WTC11 (cell line): ENCODE data around the gene MCCC2. TPM values are rescaled to one million over a fixed set of nuclear protein-coding genes. Genes with fewer than 3 reads are reported as not detected.

ENCODE experiments used
- ATAC-seq: fragments of 200-7000 bp; cut with Tn5 transposase; 2 replicates; pipeline ENCODE4 v1.10.0; 2021; ENCODE audit warnings: mild to moderate bottlenecking, moderate library complexity
- CTCF ChIA-PET: fragments of 300-600 bp; sonication (Branson Sonifier 250); formaldehyde crosslinking; loops from one replicate; lab custom pipeline; 2021; ENCODE audit warnings: antibody characterized with exemption; lab: Charles Lee
- POLR2A ChIA-PET: fragments of 350-600 bp; sonication (Branson Sonifier 250); formaldehyde crosslinking; loops from one replicate; lab custom pipeline; 2021; ENCODE audit warnings: antibody characterized with exemption; lab: Charles Lee
- DNase-seq: peaks from one replicate; pipeline ENCODE4 v3.0.0; 2021; ENCODE audit warnings: low spot score
- H3K27ac Mint-ChIP-seq: 2 replicates; pipeline ENCODE4 v1.8.0; 2021; ENCODE audit warnings: mixed read lengths
- H3K27me3 Mint-ChIP-seq: 2 replicates; pipeline ENCODE4 v1.8.0; 2021; ENCODE audit warnings: low read depth, mild to moderate bottlenecking, moderate library complexity, mixed read lengths
- H3K36me3 Mint-ChIP-seq: 2 replicates; pipeline ENCODE4 v1.8.0; 2021; ENCODE audit warnings: mixed read lengths
- H3K4me1 Mint-ChIP-seq: 2 replicates; pipeline ENCODE4 v1.8.0; 2022; ENCODE audit warnings: mixed read lengths
- H3K4me3 Mint-ChIP-seq: 2 replicates; pipeline ENCODE4 v1.8.0; 2021; ENCODE audit warnings: mild to moderate bottlenecking, moderate library complexity, mixed read lengths
- H3K9me3 Mint-ChIP-seq: 2 replicates; pipeline ENCODE4 v1.8.0; 2021; ENCODE audit warnings: mixed read lengths
- CDX4 ChIP-seq: fragments of 250-450 bp; sonication (Bioruptor Pico); IDR thresholded peaks from 2 replicates; pipeline ENCODE4 v1.9.0; 2021; ENCODE audit warnings: moderate library complexity, mild to moderate bottlenecking, inconsistent platforms, borderline replicate concordance
- ELF4 ChIP-seq: sonication (generic); formaldehyde crosslinking; IDR thresholded peaks from 2 replicates; pipeline ENCODE4 v1.8.1; 2022; ENCODE audit warnings: low read depth, mild to moderate bottlenecking, moderate library complexity, missing genetic modification reagents
- EMX1 ChIP-seq: fragments of 250-450 bp; sonication (Bioruptor Pico); IDR thresholded peaks from 2 replicates; pipeline ENCODE4 v1.8.0; 2021; ENCODE audit warnings: mild to moderate bottlenecking
- FOXJ3 ChIP-seq: sonication (generic); formaldehyde crosslinking; IDR thresholded peaks from 2 replicates; pipeline ENCODE4 v1.9.0; 2021; ENCODE audit warnings: missing genetic modification reagents, mild to moderate bottlenecking, borderline replicate concordance
- FOXK1 ChIP-seq: sonication (generic); formaldehyde crosslinking; IDR thresholded peaks from 2 replicates; pipeline ENCODE4 v1.8.0; 2022; ENCODE audit warnings: mild to moderate bottlenecking, moderate library complexity, missing genetic modification reagents
- GTF2I ChIP-seq: fragments of 250-450 bp; sonication (Bioruptor Pico); conservative IDR thresholded peaks from 2 replicates; pipeline ENCODE4 v1.4.0; 2021; ENCODE audit warnings: mild to moderate bottlenecking
- IRF1 ChIP-seq: sonication (generic); formaldehyde crosslinking; IDR thresholded peaks from 2 replicates; pipeline ENCODE4 v1.8.0; 2023; ENCODE audit warnings: missing genetic modification reagents
- MYBL2 ChIP-seq: sonication (generic); formaldehyde crosslinking; IDR thresholded peaks from 2 replicates; pipeline ENCODE4 v1.8.1; 2023; ENCODE audit warnings: mild to moderate bottlenecking, moderate library complexity, missing genetic modification reagents
- NFATC4 ChIP-seq: fragments of 250-450 bp; sonication (Bioruptor Pico); IDR thresholded peaks from 2 replicates; pipeline ENCODE4 v1.9.0; 2021; ENCODE audit warnings: mild to moderate bottlenecking
- NFE2L1 ChIP-seq: sonication (generic); formaldehyde crosslinking; IDR thresholded peaks from 2 replicates; pipeline ENCODE4 v1.8.1; 2023; ENCODE audit warnings: missing genetic modification reagents
- NR1H2 ChIP-seq: sonication (generic); formaldehyde crosslinking; IDR thresholded peaks from 2 replicates; pipeline ENCODE4 v1.9.0; 2021; ENCODE audit warnings: mild to moderate bottlenecking, moderate library complexity, missing genetic modification reagents
- NR3C1 ChIP-seq: sonication (generic); formaldehyde crosslinking; conservative IDR thresholded peaks from 2 replicates; pipeline ENCODE4 v1.8.1; 2023; ENCODE audit warnings: low read depth, mild to moderate bottlenecking, missing genetic modification reagents
- PRRX2 ChIP-seq: fragments of 250-450 bp; sonication (Bioruptor Pico); IDR thresholded peaks from 2 replicates; pipeline ENCODE4 v1.8.0; 2021; ENCODE audit warnings: mild to moderate bottlenecking
- SMAD3 ChIP-seq: sonication (generic); formaldehyde crosslinking; IDR thresholded peaks from 2 replicates; pipeline ENCODE4 v1.8.0; 2022; ENCODE audit warnings: missing genetic modification reagents, mild to moderate bottlenecking, borderline replicate concordance
- SMAD4 ChIP-seq: sonication (generic); formaldehyde crosslinking; IDR thresholded peaks from 2 replicates; pipeline ENCODE4 v1.8.0; 2022; ENCODE audit warnings: mild to moderate bottlenecking, missing genetic modification reagents
- TEAD4 ChIP-seq: sonication (generic); formaldehyde crosslinking; IDR thresholded peaks from 2 replicates; pipeline ENCODE4 v1.8.0; 2022; ENCODE audit warnings: mild to moderate bottlenecking, missing genetic modification reagents
- USF2 ChIP-seq: sonication (generic); formaldehyde crosslinking; IDR thresholded peaks from 2 replicates; pipeline ENCODE4 v1.8.1; 2023; ENCODE audit warnings: mild to moderate bottlenecking, missing genetic modification reagents, moderate library complexity
- ZBTB21 ChIP-seq: sonication (generic); formaldehyde crosslinking; IDR thresholded peaks from 2 replicates; pipeline ENCODE4 v1.8.1; 2023; ENCODE audit warnings: mild to moderate bottlenecking, missing genetic modification reagents, borderline replicate concordance
- ZBTB43 ChIP-seq: sonication (generic); formaldehyde crosslinking; IDR thresholded peaks from 2 replicates; pipeline ENCODE4 v1.8.1; 2023; ENCODE audit warnings: mild to moderate bottlenecking, missing genetic modification reagents
- ZNF121 ChIP-seq: sonication (generic); formaldehyde crosslinking; IDR thresholded peaks from 2 replicates; pipeline ENCODE4 v1.8.0; 2023; ENCODE audit warnings: missing genetic modification reagents
- ZNF263 ChIP-seq: sonication (generic); formaldehyde crosslinking; IDR thresholded peaks from 2 replicates; pipeline ENCODE4 v1.8.1; 2022; ENCODE audit warnings: low read depth, mild to moderate bottlenecking, moderate library complexity, missing genetic modification reagents
- ZNF281 ChIP-seq: sonication (generic); formaldehyde crosslinking; IDR thresholded peaks from 2 replicates; pipeline ENCODE4 v1.8.0; 2023; ENCODE audit warnings: mild to moderate bottlenecking, missing genetic modification reagents
- ZNF396 ChIP-seq: fragments of 250-450 bp; sonication (Bioruptor Pico); IDR thresholded peaks from 2 replicates; pipeline ENCODE4 v1.8.0; 2021; ENCODE audit warnings: mild to moderate bottlenecking, moderate library complexity, borderline replicate concordance
- ZNF416 ChIP-seq: fragments of 250-450 bp; sonication (Bioruptor Pico); IDR thresholded peaks from 2 replicates; pipeline ENCODE4 v1.9.0; 2021; ENCODE audit warnings: mild to moderate bottlenecking, inconsistent platforms
- ZNF425 ChIP-seq: fragments of 250-450 bp; sonication (Bioruptor Pico); conservative IDR thresholded peaks from 2 replicates; pipeline ENCODE4 v1.9.0; 2021; ENCODE audit warnings: mild to moderate bottlenecking
- total RNA-seq: library from RNA; stranded (reverse); gene quantifications from 3 replicates; pipeline ENCODE4 v1.2.3, GENCODE V29; 2021

The MCCC2 gene
- total RNA-seq, 1 experiment from 2014 or later: 65.0 TPM

GRCh38 chr5:71699751-71700150 lies 112.6 kb downstream of the MCCC2 start:
- POLR2A ChIA-PET: no interaction called here
- no peak overlapping the region for H3K4me3 Mint-ChIP-seq
- H3K27ac Mint-ChIP-seq: no peak overlapping the region
- no peak for TF ChIP-seq PRRX2 (CRISPR knock-in tag)
- no peak for TF ChIP-seq NFE2L1 (CRISPR knock-in tag)
- TF ChIP-seq NFATC4 (CRISPR knock-in tag): no peak
- no peak for TF ChIP-seq USF2 (CRISPR knock-in tag)
- no peak for TF ChIP-seq NR1H2 (CRISPR knock-in tag)
- no peak for TF ChIP-seq ZNF281 (CRISPR knock-in tag)
- TF ChIP-seq IRF1: no peak
- TF ChIP-seq ZBTB43 (CRISPR knock-in tag): no peak
- TF ChIP-seq ELF4 (CRISPR knock-in tag): no peak
- no peak for TF ChIP-seq TEAD4
- no peak for TF ChIP-seq ZBTB21 (CRISPR knock-in tag)
- TF ChIP-seq SMAD3: no peak
- no peak for TF ChIP-seq NR3C1 (CRISPR knock-in tag)
- TF ChIP-seq FOXK1: no peak
- no peak for TF ChIP-seq ZNF396 (CRISPR knock-in tag)
- no peak for TF ChIP-seq EMX1 (CRISPR knock-in tag)
- TF ChIP-seq GTF2I (CRISPR knock-in tag): no peak
- TF ChIP-seq CDX4: no peak
- no peak for TF ChIP-seq FOXJ3
- TF ChIP-seq ZNF416: no peak
- TF ChIP-seq, all 79 proteins: peak for 0
- H3K9me3 Mint-ChIP-seq: peaks cover 4% of the 10 kb centered on the region; the same call in 1 of the 2 replicates
- ATAC-seq (no peak), DNase-seq (no peak)
- H3K4me1 Mint-ChIP-seq: peaks cover 30% of the 10 kb centered on the region
- no peaks in the 10 kb centered on the region for H3K36me3 Mint-ChIP-seq
- CTCF ChIA-PET: interaction anchor here (1.0 to 2.9 kb wide), 2 partner anchors 10 to 34 kb away, joined by 3 to 19 read pairs; no protein-coding TSS in a partner anchor
- H3K27me3 Mint-ChIP-seq: peaks cover 2% of the 10 kb centered on the region; the same call in 1 of the 2 replicates

GRCh38 chr5:71700803-71701202 lies 113.7 kb downstream of the MCCC2 start:
- no peak overlapping the region for H3K4me3 Mint-ChIP-seq
- H3K9me3 Mint-ChIP-seq: peaks cover 4% of the 10 kb centered on the region; the same call in 1 of the 2 replicates
- no peak for ATAC-seq
- H3K4me1 Mint-ChIP-seq: peaks cover 22% of the 10 kb centered on the region
- peaks cover 2% of the 10 kb centered on the region; the same call in 1 of the 2 replicates for H3K27me3 Mint-ChIP-seq
- ChIA-PET POLR2A (no interaction called here), CTCF (no interaction called here)
- TF ChIP-seq ZBTB21 (CRISPR knock-in tag) (no peak), SMAD4 (CRISPR knock-in tag) (no peak), MYBL2 (CRISPR knock-in tag) (no peak), ZNF425 (CRISPR knock-in tag) (no peak), ZNF121 (no peak), ZNF263 (CRISPR knock-in tag) (no peak)
- no peak overlapping the region for H3K27ac Mint-ChIP-seq
- DNase-seq: no peak
- H3K36me3 Mint-ChIP-seq: no peaks in the 10 kb centered on the region
